H1 (cell line): ENCODE measurements around the gene PCDHGA2. TPM values are rescaled to one million over a fixed set of nuclear protein-coding genes. Genes with fewer than 3 reads are reported as not detected.

Source experiments
- CHD1 ChIP-seq: IDR thresholded peaks from 2 replicates; pipeline ENCODE4 v1.6.1; 2012; ENCODE audit warnings: low read depth, low read length, improper control_type of control experiment
- CHD7 ChIP-seq: fragments of 300-600 bp; sonication (generic); IDR thresholded peaks from 2 replicates; pipeline ENCODE4 v1.7.1; 2012; ENCODE audit warnings: low read length, moderate library complexity, mild to moderate bottlenecking, inconsistent platforms; ENCODE audit not compliant: insufficient replicate concordance
- CREB1 ChIP-seq: IDR thresholded peaks from 2 replicates; pipeline ENCODE4 v1.6.1; 2012; ENCODE audit warnings: inconsistent platforms
- CTCF ChIP-seq, 3 experiments: IDR thresholded peaks; 1 replicate in 2 of 3; 2 replicates in 1 of 3; pipeline versions ENCODE4 v1.5.1 to v1.6.1; 2011; ENCODE audit warnings: low read length in 3 of 3, mild to moderate bottlenecking in 3 of 3, inconsistent platforms in 2 of 3, low read depth in 1 of 3, moderate library complexity in 1 of 3; ENCODE audit not compliant: insufficient read depth in 1 of 3; ENCODE audit errors: control extremely low read depth in 1 of 3
- EP300 ChIP-seq, 2 experiments: IDR thresholded peaks; 1 replicate in 1 of 2; 2 replicates in 1 of 2; pipeline ENCODE4 v1.6.1; 2011 to 2012; ENCODE audit warnings: low read depth in 2 of 2, low read length in 2 of 2, mild to moderate bottlenecking in 2 of 2, borderline replicate concordance in 1 of 2, inconsistent platforms in 1 of 2, moderate library complexity in 1 of 2
- PHF8 ChIP-seq: fragments of 200-600 bp; sonication (generic); conservative IDR thresholded peaks from 2 replicates; pipeline ENCODE4 v1.7.1; 2012; ENCODE audit warnings: low read depth, mild to moderate bottlenecking, inconsistent platforms, low read length, moderate library complexity
- RNF2 ChIP-seq: fragments of 200-900, 300-1000 bp; sonication (generic); IDR thresholded peaks from 2 replicates; pipeline ENCODE4 v1.7.1; 2016; ENCODE audit warnings: borderline replicate concordance, low read depth, mild to moderate bottlenecking, antibody characterized with exemption, low read length; ENCODE audit not compliant: poor library complexity, severe bottlenecking; ENCODE audit errors: missing control alignments
- SP2 ChIP-seq: IDR thresholded peaks from 2 replicates; pipeline ENCODE4 v1.6.1; 2012; ENCODE audit warnings: mild to moderate bottlenecking, low read length, inconsistent platforms
- polyA plus RNA-seq, 7 experiments: library from polyadenylated mRNA; depleted of rRNA in 3 of 7; stranded (reverse) in 5 of 7; unstranded in 2 of 7; fragments of >200 nt in 5 of 7; fragments of 200-250 nt in 2 of 7; gene quantifications; 1 replicate in 5 of 7; 2 replicates in 1 of 7; 4 replicates in 1 of 7; pipeline versions ENCODE4 v1.2.1 to v1.2.3, GENCODE V29; 2011 to 2013; ENCODE audit warnings: missing spikeins in 2 of 7, mixed read lengths in 2 of 7
- total RNA-seq: library from RNA; stranded (reverse); fragmentation: NEBNext Ultra II Directional; extraction: Animal tissue kit (Norgen Biotek cat#: 25700); gene quantifications from 2 replicates; pipeline ENCODE4 v1.2.1, GENCODE V29; 2021

The PCDHGA2 gene
- total and polyA plus RNA-seq, 2 of the 8 experiments (the other 6 are each of a cell fraction or from before 2014, with no cell fraction given) = 0.32 to 0.39 TPM

- TF ChIP-seq CHD7 (no peak), CTCF (IDR thresholded peaks at IDR 0.05; ENCODE audit: control extremely low read depth in 1 of 3, insufficient read depth in 1 of 3, low read depth in 1 of 3, low read length in 3 of 3) (peak in 2 of 3 experiments; percentile 34 to 39; a peak in 2 of 4 replicates), RNF2 (no peak), CHD1 (no peak), PHF8 (no peak), CREB1 (no peak), EP300 (IDR thresholded peaks at IDR 0.05; ENCODE audit: borderline replicate concordance in 1 of 2, low read depth in 2 of 2, low read length in 2 of 2) (no peak), SP2 (no peak)
Measured at GRCh38 chr5:141354900-141355469, 16.4 kb downstream of the PCDHGA2 start, which contains the start of gene PCDHGA4 (continued).
